BLaER1 treated with 17β-estradiol and CSF1 and Interleukin-3, amounts not matched to agents 10 nM and 100 nM (cell line): ENCODE results near the gene DOK3.

ENCODE experiments used
- H3K27ac ChIP-seq, 11 experiments: shearing (Covaris generic); formaldehyde crosslinking; 2 replicates each; pipeline ENCODE4 v1.8.1; 2022
- H3K27me3 ChIP-seq, 11 experiments: shearing (Covaris generic); formaldehyde crosslinking; 2 replicates each; pipeline ENCODE4 v1.8.1; 2022
- H3K36me3 ChIP-seq, 11 experiments: shearing (Covaris generic); formaldehyde crosslinking; 2 replicates each; pipeline ENCODE4 v1.8.1; 2022
- H3K4me1 ChIP-seq, 10 experiments: shearing (Covaris generic); formaldehyde crosslinking; 2 replicates each; pipeline ENCODE4 v1.8.1; 2022
- H3K4me2 ChIP-seq, 11 experiments: shearing (Covaris generic); formaldehyde crosslinking; 2 replicates each; pipeline ENCODE4 v1.8.1; 2022
- H3K4me3 ChIP-seq, 10 experiments: shearing (Covaris generic); formaldehyde crosslinking; 2 replicates each; pipeline ENCODE4 v1.8.1; 2022
- H3K9ac ChIP-seq, 11 experiments: shearing (Covaris generic); formaldehyde crosslinking; 2 replicates each; pipeline ENCODE4 v1.8.1; 2022
- H3K9me3 ChIP-seq, 11 experiments: shearing (Covaris generic); formaldehyde crosslinking; replicated peaks in 1 of 11; 2 replicates each; pipeline ENCODE4 v1.8.1; 2022
- H4K20me1 ChIP-seq, 11 experiments: shearing (Covaris generic); formaldehyde crosslinking; 2 replicates each; pipeline ENCODE4 v1.8.1; 2022
- Cebpa-rat ChIP-seq, 11 experiments: shearing (Covaris generic); IDR thresholded peaks; 2 replicates each; pipeline ENCODE4 v1.8.1; 2022

Gene DOK3

DNA sequence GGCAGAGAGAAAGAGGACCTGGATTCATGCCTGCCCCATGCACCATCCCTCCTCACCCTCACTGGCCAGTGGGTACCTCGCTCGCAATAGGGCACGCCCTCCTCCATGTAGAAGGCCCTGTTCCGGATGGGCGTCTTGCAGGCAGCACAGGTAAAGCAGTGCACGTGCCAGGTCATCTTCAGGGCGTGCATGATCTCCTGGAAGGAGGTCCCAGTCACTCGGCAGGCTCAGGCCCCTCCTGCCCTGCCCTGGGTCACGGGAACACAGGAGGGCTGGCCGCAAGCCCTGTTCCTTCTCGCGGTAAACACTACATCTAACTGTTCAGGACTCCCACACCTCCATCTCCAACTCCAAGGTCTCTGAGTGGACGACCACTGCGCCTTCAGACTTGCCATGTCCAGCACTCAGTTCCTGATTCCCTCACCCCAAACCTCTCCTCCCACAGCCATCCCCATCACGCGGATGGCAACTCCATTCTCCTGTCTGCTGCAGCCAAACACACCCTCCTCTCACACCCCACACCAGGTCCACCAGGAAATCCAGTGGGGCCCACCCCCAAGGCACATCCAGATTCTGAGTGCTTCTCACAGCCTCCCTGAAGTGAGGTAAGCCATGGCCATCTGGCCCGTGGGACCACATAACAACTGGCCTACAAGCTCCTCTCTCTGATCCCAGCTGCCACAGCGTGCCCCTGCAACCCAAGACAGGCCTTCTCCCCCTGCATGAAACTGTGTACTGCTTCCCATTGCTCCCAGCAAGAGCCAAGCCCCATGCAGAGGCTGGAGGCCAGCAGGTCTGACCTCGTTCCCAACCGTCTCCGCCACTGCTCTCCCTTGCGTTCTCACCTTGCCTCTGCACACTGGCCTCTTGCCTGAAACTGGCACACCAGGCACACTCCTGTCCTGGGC is 25.4 kb downstream of the DOK3 start:
- Histone ChIP-seq H3K4me2 (no peak overlapping the region), H3K27ac (peak overlapping the region in 2 of 11 experiments; percentile 57; a peak in 3 of 22 replicates), H3K36me3 (peaks cover 57 to 83% (median 75%) of the 10 kb centered on the region in 11 experiments)

DNA sequence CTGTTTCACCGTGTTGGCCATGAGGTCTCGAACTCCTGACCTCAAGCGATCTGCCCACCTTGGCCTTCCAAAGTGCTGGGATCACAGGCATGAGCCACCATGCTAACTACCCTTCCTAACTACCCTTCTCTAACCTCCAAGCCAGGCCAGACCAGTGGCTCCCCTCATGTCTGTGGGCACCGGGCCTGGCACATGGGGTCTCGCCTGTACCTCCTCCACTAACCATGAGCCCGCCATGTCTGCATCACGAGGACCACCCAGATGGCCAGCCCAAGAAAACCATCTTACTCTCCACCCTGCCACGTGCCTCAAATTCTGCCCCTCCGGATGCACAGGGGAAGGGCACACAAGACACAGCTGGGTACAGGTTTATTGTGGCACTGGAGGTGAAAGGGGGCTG is 26.6 kb downstream of the DOK3 start:
- Histone ChIP-seq H3K4me2 (no peak overlapping the region), H3K9me3 (no peaks in the 10 kb centered on the region), H3K4me1 (peaks cover 28 to 68% (median 50%) of the 10 kb centered on the region in 10 experiments), H3K27ac (no peak overlapping the region; a peak in 1 of 22 replicates), H4K20me1 (peaks cover 0 to 97% (median 35%) of the 10 kb centered on the region in 11 experiments; a peak in 18 of 22 replicates), H3K4me3 (no peak overlapping the region), H3K36me3 (peaks cover 48 to 71% (median 63%) of the 10 kb centered on the region in 11 experiments), H3K9ac (no peak overlapping the region), H3K27me3 (no peaks in the 10 kb centered on the region)
- TF ChIP-seq Cebpa-rat (IDR thresholded peaks at IDR 0.05): no peak

More for the DNA sequence above, 25.4 kb downstream of the DOK3 start:
- TF ChIP-seq Cebpa-rat (IDR thresholded peaks at IDR 0.05): no peak
- H4K20me1 ChIP-seq: peaks cover 5 to 98% (median 44%) of the 10 kb centered on the region in 11 experiments; a peak in 21 of 22 replicates
- H3K9ac ChIP-seq: peak overlapping the region in 1 of 11 experiments; percentile 28; a peak in 3 of 22 replicates
- H3K4me1 ChIP-seq: peaks cover 22 to 66% (median 50%) of the 10 kb centered on the region in 10 experiments
- no peaks in the 10 kb centered on the region for H3K9me3 ChIP-seq
- no peak overlapping the region for H3K4me3 ChIP-seq
- no peaks in the 10 kb centered on the region for H3K27me3 ChIP-seq

DNA sequence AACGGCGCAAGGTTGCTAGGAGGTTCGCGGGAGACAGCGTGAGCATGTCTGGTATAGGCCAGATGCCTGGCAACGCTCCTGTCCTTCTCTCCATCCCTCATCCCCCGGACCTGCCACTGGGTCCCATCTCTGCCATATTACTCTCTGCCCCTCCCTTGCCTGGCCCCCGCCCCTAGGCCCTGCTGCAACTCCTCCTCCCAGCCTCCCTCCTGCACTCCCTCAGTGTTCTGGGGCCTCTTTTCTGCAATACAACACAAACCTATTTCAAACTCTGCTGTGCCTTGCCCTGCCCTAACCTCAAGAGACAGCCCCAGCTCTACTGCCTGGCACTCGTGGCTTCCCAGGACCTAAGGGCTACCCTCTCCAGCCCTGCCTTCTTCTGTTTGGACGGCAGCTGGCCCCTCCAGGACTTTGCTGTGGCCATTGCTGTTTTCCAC is 27.2 kb downstream of the DOK3 start:
- peak overlapping the region in 2 of 11 experiments; percentile 92 to 94; a peak in 3 of 22 replicates for H3K4me2 ChIP-seq
- H3K36me3 ChIP-seq: peaks cover 41 to 64% (median 56%) of the 10 kb centered on the region in 11 experiments
- peaks cover 0 to 95% (median 31%) of the 10 kb centered on the region in 11 experiments; a peak in 15 of 22 replicates for H4K20me1 ChIP-seq
- H3K9me3 ChIP-seq: no peaks in the 10 kb centered on the region
- peak overlapping the region in 3 of 11 experiments; percentile 12 to 30 (median 17); a peak in 4 of 22 replicates for H3K27ac ChIP-seq
- no peak overlapping the region for H3K9ac ChIP-seq
- no peaks in the 10 kb centered on the region for H3K27me3 ChIP-seq
- H3K4me3 ChIP-seq: no peak overlapping the region
- H3K4me1 ChIP-seq: peaks cover 35 to 69% (median 55%) of the 10 kb centered on the region in 10 experiments
- no peak for TF ChIP-seq Cebpa-rat (IDR thresholded peaks at IDR 0.05)

DNA sequence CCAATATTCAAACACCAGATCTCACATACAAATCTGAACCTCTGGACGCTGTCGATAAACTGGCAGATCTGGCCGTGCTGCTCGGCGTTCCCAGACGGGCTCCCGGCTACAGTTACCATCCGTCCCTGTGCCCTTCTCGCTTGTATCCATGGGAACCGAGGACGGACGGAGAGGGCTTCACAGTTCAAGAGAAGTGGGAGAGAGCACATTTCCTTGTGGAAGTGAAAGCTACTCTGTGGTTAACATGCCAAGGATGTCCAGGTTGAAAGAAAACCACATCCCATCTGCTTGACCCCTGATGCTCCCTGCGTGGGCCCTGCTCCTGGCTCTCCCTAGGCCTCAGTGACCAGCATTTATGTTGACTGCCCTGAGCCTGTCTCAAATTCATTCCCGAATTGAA is 29.9 kb downstream of the DOK3 start:
- H3K4me3 ChIP-seq: peak overlapping the region in 5 of 10 experiments; percentile 14 to 48 (median 16); a peak in 5 of 20 replicates
- H3K9ac ChIP-seq: peak overlapping the region in 9 of 11 experiments; percentile 58 to 78 (median 72); a peak in 19 of 22 replicates
- peak overlapping the region; percentile 80 to 95 (median 89) for H3K4me2 ChIP-seq
- H3K27ac ChIP-seq: peak overlapping the region in 10 of 11 experiments; percentile 45 to 91 (median 84); a peak in 20 of 22 replicates
- peaks cover 0 to 72% (median 24%) of the 10 kb centered on the region in 11 experiments; a peak in 14 of 22 replicates for H4K20me1 ChIP-seq
- H3K27me3 ChIP-seq: no peaks in the 10 kb centered on the region
- TF ChIP-seq Cebpa-rat (IDR thresholded peaks at IDR 0.05): no peak
- peaks cover 58 to 94% (median 74%) of the 10 kb centered on the region in 10 experiments for H3K4me1 ChIP-seq
- no peaks in the 10 kb centered on the region for H3K9me3 ChIP-seq
- H3K36me3 ChIP-seq: peaks cover 20 to 38% (median 32%) of the 10 kb centered on the region in 11 experiments

DNA sequence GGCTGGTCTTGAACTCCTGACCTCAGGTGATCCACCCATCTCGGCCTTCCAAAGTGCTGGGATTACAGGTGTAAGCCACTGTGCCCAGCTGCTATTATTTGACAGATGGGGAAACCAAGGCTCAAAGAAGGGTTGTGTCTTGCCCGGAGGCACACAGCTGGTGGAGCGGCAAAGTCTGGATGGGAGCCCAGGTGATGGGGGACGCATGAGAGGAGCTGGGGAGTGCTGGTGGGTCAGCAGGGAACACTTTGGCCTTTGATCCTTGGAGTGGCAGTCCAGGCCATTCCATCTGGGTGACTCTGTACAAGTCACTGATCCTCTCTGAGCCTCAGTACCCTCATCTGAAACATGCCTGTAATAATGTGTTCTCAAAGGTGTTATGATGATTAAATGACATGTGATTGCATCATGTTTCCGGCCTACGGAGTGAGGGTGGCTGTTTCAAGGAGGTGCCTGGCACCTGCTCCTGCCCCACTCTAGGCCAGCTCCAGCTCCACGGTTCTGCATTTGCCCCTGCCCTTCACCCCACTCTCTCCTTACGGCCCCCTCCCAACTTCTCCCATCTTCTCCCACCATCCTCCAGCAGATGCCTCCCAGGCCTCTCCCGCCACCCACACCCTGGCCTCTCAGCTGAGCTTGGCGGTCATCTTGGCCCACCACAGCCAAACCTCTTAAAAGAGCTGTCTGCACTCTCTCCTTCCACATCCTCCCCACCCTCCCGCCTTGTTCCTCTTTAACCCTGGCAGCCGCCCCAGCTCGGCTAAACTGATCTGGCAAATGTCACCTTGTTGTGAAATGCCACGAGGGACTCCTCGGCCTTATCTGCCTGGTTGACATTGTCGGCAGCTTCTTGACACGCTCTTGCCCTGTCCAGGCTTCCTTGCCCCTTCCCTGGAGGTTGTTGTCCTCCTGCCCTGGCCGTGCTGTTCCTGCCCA is 30.6 kb downstream of the DOK3 start:
- H3K9ac ChIP-seq: peak overlapping the region in 9 of 11 experiments; percentile 58 to 78 (median 72); a peak in 20 of 22 replicates
- peak overlapping the region in 5 of 10 experiments; percentile 15 to 48 (median 21); a peak in 6 of 20 replicates for H3K4me3 ChIP-seq
- peaks cover 12 to 30% (median 24%) of the 10 kb centered on the region in 11 experiments for H3K36me3 ChIP-seq
- no peaks in the 10 kb centered on the region for H3K9me3 ChIP-seq
- peaks cover 66 to 94% (median 82%) of the 10 kb centered on the region in 10 experiments for H3K4me1 ChIP-seq
- TF ChIP-seq Cebpa-rat (IDR thresholded peaks at IDR 0.05): peak in 8 of 11 experiments; percentile 15 to 85 (median 48); a peak in 10 of 22 replicates
- H4K20me1 ChIP-seq: peaks cover 0 to 72% (median 17%) of the 10 kb centered on the region in 11 experiments; a peak in 14 of 22 replicates
- no peaks in the 10 kb centered on the region for H3K27me3 ChIP-seq
- H3K4me2 ChIP-seq: peak overlapping the region; percentile 80 to 95 (median 89)
- peak overlapping the region in 10 of 11 experiments; percentile 45 to 91 (median 84); a peak in 20 of 22 replicates for H3K27ac ChIP-seq

DNA sequence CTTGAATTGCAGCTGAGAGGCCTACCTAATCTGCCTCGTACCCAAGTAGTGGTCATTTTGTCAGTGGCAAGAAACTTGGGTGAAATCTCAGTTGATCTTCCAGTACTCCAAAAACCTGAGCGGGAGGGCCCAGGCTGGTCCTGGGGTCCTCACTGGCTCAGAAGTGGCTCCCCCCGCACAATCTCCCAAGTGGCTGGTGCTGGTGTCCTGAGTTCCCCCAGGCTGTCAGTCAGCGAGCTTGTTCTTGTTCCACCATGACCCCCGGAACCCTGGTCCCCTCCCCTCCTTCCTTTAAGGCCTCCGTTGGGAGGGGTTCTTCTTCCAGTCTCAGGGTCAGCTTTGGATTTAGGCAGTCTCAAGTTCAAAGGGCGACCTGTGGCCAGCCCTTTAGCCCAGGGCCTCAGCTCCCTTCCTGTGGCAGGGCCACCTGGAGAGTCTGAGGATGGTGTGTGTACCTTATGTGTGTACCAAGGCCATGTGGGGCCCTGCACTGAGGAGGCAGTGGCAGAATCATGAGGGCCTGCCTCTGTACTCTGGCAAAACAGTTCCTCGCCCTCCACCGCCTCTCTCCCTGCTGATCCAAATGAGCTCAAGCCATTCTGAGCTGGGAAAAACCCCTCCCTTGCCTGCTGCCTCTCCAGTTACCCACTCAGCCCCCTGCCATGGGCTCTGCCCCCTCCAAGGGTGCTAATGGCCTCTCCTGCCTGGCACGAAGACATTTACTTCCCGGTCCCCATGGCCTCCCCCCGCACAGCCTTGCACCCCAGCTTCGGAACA is 31.7 kb downstream of the DOK3 start:
- H3K27ac ChIP-seq: peak overlapping the region in 8 of 11 experiments; percentile 79 to 91 (median 84); a peak in 16 of 22 replicates
- H4K20me1 ChIP-seq: peaks cover 0 to 61% (median 7%) of the 10 kb centered on the region in 11 experiments; a peak in 11 of 22 replicates
- H3K9me3 ChIP-seq: no peaks in the 10 kb centered on the region
- no peak for TF ChIP-seq Cebpa-rat (IDR thresholded peaks at IDR 0.05)
- peak overlapping the region in 8 of 11 experiments; percentile 14 to 78 (median 69); a peak in 15 of 22 replicates for H3K9ac ChIP-seq
- H3K4me3 ChIP-seq: peak overlapping the region in 1 of 10 experiments; percentile 2; a peak in 1 of 20 replicates
- H3K27me3 ChIP-seq: no peaks in the 10 kb centered on the region
- peaks cover 68 to 91% (median 84%) of the 10 kb centered on the region in 10 experiments for H3K4me1 ChIP-seq
- peak overlapping the region; percentile 80 to 95 (median 89) for H3K4me2 ChIP-seq
- peaks cover under 1 to 19% (median 13%) of the 10 kb centered on the region in 11 experiments; a peak in 20 of 22 replicates for H3K36me3 ChIP-seq

DNA sequence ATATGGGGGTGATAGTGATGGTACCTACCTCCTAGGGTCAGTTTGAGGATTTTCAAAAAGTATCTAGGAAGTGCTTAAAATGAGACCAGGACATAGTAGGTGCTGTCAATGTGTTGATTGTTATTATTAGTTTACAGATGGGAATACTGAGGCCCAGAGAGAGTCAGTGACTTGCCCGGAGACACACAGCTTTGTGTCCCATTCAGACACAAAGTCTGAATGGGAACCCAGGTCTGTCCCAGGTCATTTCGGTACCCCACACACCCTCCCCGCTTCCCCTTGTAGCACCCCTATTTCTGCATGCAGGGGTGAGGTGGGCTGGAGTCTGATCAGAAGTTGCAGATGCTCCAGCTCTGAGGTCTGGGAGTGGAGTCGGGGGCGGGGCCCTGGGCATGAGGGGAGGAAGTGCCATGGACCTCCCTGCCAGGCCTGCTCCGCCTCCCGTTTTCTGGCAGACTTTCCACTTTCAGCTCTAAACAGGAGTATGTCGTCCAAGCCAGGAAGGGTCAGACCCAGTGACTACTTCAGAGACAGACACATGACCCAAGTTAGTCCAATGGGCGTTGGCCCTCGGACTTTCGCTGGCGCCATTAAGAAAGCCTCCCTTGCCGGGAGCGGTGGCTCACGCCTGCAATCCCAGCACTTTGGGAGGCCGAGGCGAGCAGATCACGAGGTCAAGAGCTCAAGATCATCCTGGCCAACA is 32.9 kb downstream of the DOK3 start:
- Histone ChIP-seq H3K4me3 (no peak overlapping the region), H3K27me3 (no peaks in the 10 kb centered on the region), H3K27ac (peak overlapping the region in 3 of 11 experiments; percentile 79 to 89 (median 83); a peak in 4 of 22 replicates), H3K9me3 (no peaks in the 10 kb centered on the region), H3K4me1 (peaks cover 75 to 88% (median 86%) of the 10 kb centered on the region in 10 experiments), H3K36me3 (peaks cover 0 to 12% (median 8%) of the 10 kb centered on the region in 11 experiments; a peak in 19 of 22 replicates), H3K4me2 (peak overlapping the region in 10 of 11 experiments; percentile 0 to 95 (median 84); a peak in 13 of 22 replicates), H3K9ac (0 out of 22 replicates have a peak overlapping the region, but pooled peaks of 1 of the 11 experiments have one; percentile 74), H4K20me1 (peaks cover 6 to 59% (median 11%) of the 10 kb centered on the region in 11 experiments; a peak in 21 of 22 replicates)
- TF ChIP-seq Cebpa-rat (IDR thresholded peaks at IDR 0.05): no peak
